Liver (tissue), 9 donors: ENCODE measurements around the gene RASL10B. TPM values are rescaled to one million over a fixed set of nuclear protein-coding genes. Genes with fewer than 3 reads are reported as not detected.
A peak's percentile ranks its signal among the peaks of the same experiment; 100 is the strongest.

Experiments used
- DNase-seq: peaks from one replicate; pipeline ENCODE4 v3.0.0-alpha.2; 2017; ENCODE audit warnings: low spot score
- H3K27ac ChIP-seq, 2 donors: one replicate each; pipeline ENCODE4 v1.7.0; 2013; ENCODE audit warnings: inconsistent platforms in 2 of 2, low read length in 2 of 2, control low read depth in 1 of 2, low read depth in 1 of 2, mild to moderate bottlenecking in 1 of 2
- H3K27me3 ChIP-seq, 4 donors: one replicate each; pipeline versions ENCODE4 v1.6.1 to v1.7.0; 2013; ENCODE audit warnings: low read length in 3 of 4, inconsistent platforms in 1 of 4, mild to moderate bottlenecking in 1 of 4, moderate library complexity in 1 of 4; ENCODE audit not compliant: control insufficient read depth in 4 of 4, insufficient read depth in 4 of 4
- H3K36me3 ChIP-seq, 4 donors: one replicate each; pipeline versions ENCODE4 v1.6.1 to v1.7.0; 2013; ENCODE audit warnings: low read length in 3 of 4, mild to moderate bottlenecking in 3 of 4, low read depth in 1 of 4, moderate library complexity in 1 of 4; ENCODE audit not compliant: control insufficient read depth in 4 of 4, insufficient read depth in 3 of 4
- H3K4me1 ChIP-seq, 4 donors: one replicate each; pipeline versions ENCODE4 v1.6.1 to v1.7.0; 2013; ENCODE audit warnings: low read length in 3 of 4, mild to moderate bottlenecking in 3 of 4, moderate library complexity in 1 of 4; ENCODE audit not compliant: control insufficient read depth in 4 of 4, insufficient read depth in 4 of 4
- H3K4me3 ChIP-seq, 3 donors: one replicate each; pipeline versions ENCODE4 v1.6.1 to v1.7.0; 2013; ENCODE audit warnings: low read length in 3 of 3, control low read depth in 1 of 3, low read depth in 1 of 3, mild to moderate bottlenecking in 1 of 3
- H3K9ac ChIP-seq, 2 donors: one replicate each; pipeline ENCODE4 v1.7.0; 2013; ENCODE audit warnings: low read length in 2 of 2, mild to moderate bottlenecking in 2 of 2, moderate library complexity in 2 of 2, control low read depth in 1 of 2, low read depth in 1 of 2
- H3K9me3 ChIP-seq, 4 donors: one replicate each; pipeline versions ENCODE4 v1.6.1 to v1.7.0; 2013; ENCODE audit warnings: low read length in 3 of 4; ENCODE audit not compliant: control insufficient read depth in 4 of 4
- EGR1 ChIP-seq, 2 donors: IDR thresholded peaks; 2 replicates each; pipeline ENCODE4 v1.6.1; 2016 to 2018; ENCODE audit warnings: antibody characterized with exemption in 2 of 2, low read depth in 2 of 2
- FOXA1 ChIP-seq: IDR thresholded peaks from 2 replicates; pipeline ENCODE4 v1.6.1; 2016; ENCODE audit warnings: antibody characterized with exemption
- JUND ChIP-seq, 2 donors: IDR thresholded peaks; 2 replicates each; pipeline ENCODE4 v1.6.1; 2016; ENCODE audit warnings: antibody characterized with exemption in 2 of 2
- NR2F2 ChIP-seq: IDR thresholded peaks from 2 replicates; pipeline ENCODE4 v1.6.1; 2016; ENCODE audit warnings: antibody characterized with exemption
- RXRA ChIP-seq, 2 donors: IDR thresholded peaks; 2 replicates each; pipeline ENCODE4 v1.6.1; 2017 to 2018; ENCODE audit warnings: antibody characterized with exemption in 2 of 2, mild to moderate bottlenecking in 1 of 2
- SP1 ChIP-seq: IDR thresholded peaks from 2 replicates; pipeline ENCODE4 v1.6.1; 2018; ENCODE audit warnings: antibody characterized with exemption, mild to moderate bottlenecking
- TAF1 ChIP-seq: conservative IDR thresholded peaks from 2 replicates; pipeline ENCODE4 v1.6.1; 2016; ENCODE audit warnings: antibody characterized with exemption, mild to moderate bottlenecking
- WGBS: extraction: QIAGEN DNeasy Blood & Tissue Kit; methylation state at CpG from one replicate; pipeline ENCODE4 v1.1.7; 2013; 5-methylcytosine and 5-hydroxymethylcytosine counted together
- polyA plus RNA-seq, 2 donors: library from polyadenylated mRNA; stranded (reverse) in 1 of 2; unstranded in 1 of 2; fragments of 200-250 nt in 1 of 2; fragments of >200 nt in 1 of 2; fragmentation: Nextera tagmentation in 1 of 2; extraction: Ambion mirVana in 1 of 2; gene quantifications; one replicate each; pipeline versions ENCODE4 v1.2.1 to v1.2.3, GENCODE V29; 2013 to 2015
- total RNA-seq, 2 donors: library from RNA; depleted of rRNA; stranded (reverse); fragments of >200 nt; gene quantifications; one replicate each; pipeline ENCODE4 v1.2.3, GENCODE V29; 2014
- TF ChIP-seq, protein P1 (sequence below): IDR thresholded peaks from 2 replicates; pipeline ENCODE4 v1.6.1; 2016; ENCODE audit warnings: antibody characterized with exemption, mild to moderate bottlenecking
- TF ChIP-seq, protein P2 (sequence below): fragments of 150-350 bp; IDR thresholded peaks from 2 replicates; pipeline ENCODE4 v1.5.1; 2017; ENCODE audit warnings: improper control_type of control experiment, low read depth, low read length; ENCODE audit not compliant: missing input control
- donor health status: healthy.
- donor health status: healthy.
- donor health status: healthy.
- donor health status: healthy.
- donor health status: healthy.

The RASL10B gene
- total and polyA plus RNA-seq, 4 donors, result 0.42 to 3.8 (median 2.2) TPM

GRCh38 chr17:35743626-35744328, 12.3 kb downstream of the RASL10B start:
- H3K27me3 ChIP-seq, result peaks cover 0 to 5% (median 3%) of the 10 kb centered on the region in 4 donors
- H3K36me3 ChIP-seq, result no peaks in the 10 kb centered on the region
- TF ChIP-seq, protein P1, sequence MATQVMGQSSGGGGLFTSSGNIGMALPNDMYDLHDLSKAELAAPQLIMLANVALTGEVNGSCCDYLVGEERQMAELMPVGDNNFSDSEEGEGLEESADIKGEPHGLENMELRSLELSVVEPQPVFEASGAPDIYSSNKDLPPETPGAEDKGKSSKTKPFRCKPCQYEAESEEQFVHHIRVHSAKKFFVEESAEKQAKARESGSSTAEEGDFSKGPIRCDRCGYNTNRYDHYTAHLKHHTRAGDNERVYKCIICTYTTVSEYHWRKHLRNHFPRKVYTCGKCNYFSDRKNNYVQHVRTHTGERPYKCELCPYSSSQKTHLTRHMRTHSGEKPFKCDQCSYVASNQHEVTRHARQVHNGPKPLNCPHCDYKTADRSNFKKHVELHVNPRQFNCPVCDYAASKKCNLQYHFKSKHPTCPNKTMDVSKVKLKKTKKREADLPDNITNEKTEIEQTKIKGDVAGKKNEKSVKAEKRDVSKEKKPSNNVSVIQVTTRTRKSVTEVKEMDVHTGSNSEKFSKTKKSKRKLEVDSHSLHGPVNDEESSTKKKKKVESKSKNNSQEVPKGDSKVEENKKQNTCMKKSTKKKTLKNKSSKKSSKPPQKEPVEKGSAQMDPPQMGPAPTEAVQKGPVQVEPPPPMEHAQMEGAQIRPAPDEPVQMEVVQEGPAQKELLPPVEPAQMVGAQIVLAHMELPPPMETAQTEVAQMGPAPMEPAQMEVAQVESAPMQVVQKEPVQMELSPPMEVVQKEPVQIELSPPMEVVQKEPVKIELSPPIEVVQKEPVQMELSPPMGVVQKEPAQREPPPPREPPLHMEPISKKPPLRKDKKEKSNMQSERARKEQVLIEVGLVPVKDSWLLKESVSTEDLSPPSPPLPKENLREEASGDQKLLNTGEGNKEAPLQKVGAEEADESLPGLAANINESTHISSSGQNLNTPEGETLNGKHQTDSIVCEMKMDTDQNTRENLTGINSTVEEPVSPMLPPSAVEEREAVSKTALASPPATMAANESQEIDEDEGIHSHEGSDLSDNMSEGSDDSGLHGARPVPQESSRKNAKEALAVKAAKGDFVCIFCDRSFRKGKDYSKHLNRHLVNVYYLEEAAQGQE, result peak; percentile 98
- no peak for TF ChIP-seq JUND (IDR thresholded peaks at IDR 0.05)
- no peak overlapping the region for H3K4me3 ChIP-seq
- peaks cover 2 to 13% (median 5%) of the 10 kb centered on the region in 4 donors for H3K4me1 ChIP-seq
- H3K9ac ChIP-seq, result no peak overlapping the region
- 49% methylated on average over 7 of the region's 7 CpGs for WGBS
- DNase-seq, result no peak
- no peak overlapping the region for H3K27ac ChIP-seq
- no peaks in the 10 kb centered on the region for H3K9me3 ChIP-seq

- Histone ChIP-seq H3K9ac (no peak overlapping the region), H3K27me3 (peaks cover 0 to 5% (median 3%) of the 10 kb centered on the region in 4 donors), H3K9me3 (no peaks in the 10 kb centered on the region), H3K27ac (no peak overlapping the region), H3K4me3 (no peak overlapping the region), H3K36me3 (no peaks in the 10 kb centered on the region), H3K4me1 (peaks cover 2 to 13% (median 5%) of the 10 kb centered on the region in 4 donors)
- no peak for TF ChIP-seq EGR1 (IDR thresholded peaks at IDR 0.05; ENCODE audit: low read depth in 2 of 2)
- TF ChIP-seq FOXA1, result no peak
- no peak for TF ChIP-seq SP1
- TF ChIP-seq, protein P2, sequence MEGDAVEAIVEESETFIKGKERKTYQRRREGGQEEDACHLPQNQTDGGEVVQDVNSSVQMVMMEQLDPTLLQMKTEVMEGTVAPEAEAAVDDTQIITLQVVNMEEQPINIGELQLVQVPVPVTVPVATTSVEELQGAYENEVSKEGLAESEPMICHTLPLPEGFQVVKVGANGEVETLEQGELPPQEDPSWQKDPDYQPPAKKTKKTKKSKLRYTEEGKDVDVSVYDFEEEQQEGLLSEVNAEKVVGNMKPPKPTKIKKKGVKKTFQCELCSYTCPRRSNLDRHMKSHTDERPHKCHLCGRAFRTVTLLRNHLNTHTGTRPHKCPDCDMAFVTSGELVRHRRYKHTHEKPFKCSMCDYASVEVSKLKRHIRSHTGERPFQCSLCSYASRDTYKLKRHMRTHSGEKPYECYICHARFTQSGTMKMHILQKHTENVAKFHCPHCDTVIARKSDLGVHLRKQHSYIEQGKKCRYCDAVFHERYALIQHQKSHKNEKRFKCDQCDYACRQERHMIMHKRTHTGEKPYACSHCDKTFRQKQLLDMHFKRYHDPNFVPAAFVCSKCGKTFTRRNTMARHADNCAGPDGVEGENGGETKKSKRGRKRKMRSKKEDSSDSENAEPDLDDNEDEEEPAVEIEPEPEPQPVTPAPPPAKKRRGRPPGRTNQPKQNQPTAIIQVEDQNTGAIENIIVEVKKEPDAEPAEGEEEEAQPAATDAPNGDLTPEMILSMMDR, result no peak
- TF ChIP-seq NR2F2, result no peak
- 79% methylated on average over 8 of the region's 8 CpGs for WGBS
- DNase-seq, result no peak
Observed at GRCh38 chr17:35744830-35745229, 13.4 kb downstream of the RASL10B start.

- WGBS, result 90% methylated on average over 7 of the region's 7 CpGs
- Histone ChIP-seq H3K27me3 (peaks cover 0 to 5% (median 3%) of the 10 kb centered on the region in 4 donors), H3K4me1 (peaks cover 2 to 13% (median 5%) of the 10 kb centered on the region in 4 donors), H3K36me3 (no peaks in the 10 kb centered on the region), H3K27ac (no peak overlapping the region), H3K9me3 (no peaks in the 10 kb centered on the region), H3K4me3 (no peak overlapping the region), H3K9ac (no peak overlapping the region)
- TF ChIP-seq SP1, result no peak
- TF ChIP-seq, protein P1, result no peak
- TF ChIP-seq NR2F2, result no peak
- TF ChIP-seq, protein P2, result no peak
- TF ChIP-seq TAF1, result no peak
- no peak for TF ChIP-seq FOXA1
- no peak for TF ChIP-seq RXRA (IDR thresholded peaks at IDR 0.05)
- DNase-seq, result no peak
Observed at GRCh38 chr17:35745246-35745645, 13.8 kb downstream of the RASL10B start.
